HG03558 (cell line): ENCODE measurements around the gene MPV17L2.
"Not testable (repeated sequence)": the region's sequence is repeated elsewhere in the genome, so short reads cannot be mapped to it uniquely, and the experiment has no call there.

Experiments
- ATAC-seq: cut with Tn5 transposase; IDR thresholded peaks from one replicate; pipeline ENCODE4 v1.9.1; 2021; ENCODE audit warnings: moderate number of reproducible peaks; ENCODE audit not compliant: unreplicated experiment; ENCODE audit errors: extremely low read depth

MPV17L2 gene

GRCh38 chr19:18185538-18185937, 7.5 kb upstream of the MPV17L2 start:
- ATAC-seq = no peak

GRCh38 chr19:18190278-18190677, 2.7 kb upstream of the MPV17L2 start:
- ATAC-seq = no peak

- no peak for ATAC-seq
Measured at GRCh38 chr19:18191640-18192062, 1.4 kb upstream of the MPV17L2 start.

- ATAC-seq = no peak
Measured at GRCh38 chr19:18193388-18194180, 566 bp downstream of the MPV17L2 start.

- ATAC-seq = no peak
Measured at GRCh38 chr19:18194181-18194530, 1.1 kb downstream of the MPV17L2 start.

- no peak for ATAC-seq
Measured at GRCh38 chr19:18194554-18195238, 1.7 kb downstream of the MPV17L2 start.

- no peak for ATAC-seq
Measured at GRCh38 chr19:18196511-18196845, 3.5 kb downstream of the MPV17L2 start.

GRCh38 chr19:18197306-18197705, 4.3 kb downstream of the MPV17L2 start:
- no peak for ATAC-seq

- no peak for ATAC-seq
Measured at GRCh38 chr19:18197941-18198340, 4.9 kb downstream of the MPV17L2 start.

- ATAC-seq = no peak
Measured at GRCh38 chr19:18198374-18198773, 5.4 kb downstream of the MPV17L2 start.

- ATAC-seq = no peak
Measured at GRCh38 chr19:18202397-18202777, 9.4 kb downstream of the MPV17L2 start.

GRCh38 chr19:18202778-18203407, 9.9 kb downstream of the MPV17L2 start:
- ATAC-seq = no peak

- ATAC-seq = no peak
Measured at GRCh38 chr19:18203408-18203862, 10.4 kb downstream of the MPV17L2 start.

GRCh38 chr19:18203863-18204393, 10.9 kb downstream of the MPV17L2 start, which contains the start of gene RAB3A:
Gene RAB3A (minus strand): TSS chr19:18204042. CDS start chr19:18202740, 1,302 bp downstream.
- ATAC-seq = peak; percentile 82

GRCh38 chr19:18204394-18205199, 11.6 kb downstream of the MPV17L2 start:
- ATAC-seq = no peak

- ATAC-seq = no peak
Measured at GRCh38 chr19:18205200-18205892, 12.3 kb downstream of the MPV17L2 start.

GRCh38 chr19:18206018-18206417, 13.0 kb downstream of the MPV17L2 start:
- no peak for ATAC-seq

GRCh38 chr19:18208098-18208951, 15.3 kb downstream of the MPV17L2 start:
- no peak for ATAC-seq

GRCh38 chr19:18209912-18210311, 16.9 kb downstream of the MPV17L2 start:
- ATAC-seq = not testable (repeated sequence)
